ACC112 (cell line): Measurements from ENCODE around the gene YPEL5.

Experiments
- H2AFZ ChIP-seq: fragments of 200-600 bp; sonication (generic); one replicate; pipeline ENCODE4 v1.6.0; 2017; ENCODE audit warnings: antibody characterized with exemption, low read length; ENCODE audit not compliant: unreplicated experiment
- H3K27ac ChIP-seq: fragments of 200-600 bp; sonication (generic); 2 replicates; pipeline ENCODE4 v1.5.1; 2014; ENCODE audit warnings: low read depth, mild to moderate bottlenecking, antibody characterized with exemption, low read length, moderate library complexity
- H3K27me3 ChIP-seq: fragments of 200-600 bp; sonication (generic); 2 replicates; pipeline ENCODE4 v1.6.1; 2014; ENCODE audit warnings: mild to moderate bottlenecking, antibody characterized with exemption, low read length, moderate library complexity, mixed read lengths; ENCODE audit not compliant: insufficient read depth
- H3K36me3 ChIP-seq: fragments of 200-600 bp; sonication (generic); 2 replicates; pipeline ENCODE4 v1.6.1; 2016; ENCODE audit warnings: mild to moderate bottlenecking, antibody characterized with exemption, low read length, moderate library complexity, mixed read lengths; ENCODE audit not compliant: insufficient read depth
- H3K4me1 ChIP-seq: fragments of 200-600 bp; sonication (generic); one replicate; pipeline ENCODE4 v1.6.1; 2016; ENCODE audit warnings: low read length, mixed read lengths; ENCODE audit not compliant: insufficient read depth, unreplicated experiment, control insufficient read depth
- H3K4me3 ChIP-seq: fragments of 200-600 bp; sonication (generic); 2 replicates; pipeline ENCODE4 v1.5.1; 2014; ENCODE audit warnings: mild to moderate bottlenecking, low read depth, low read length
- H3K79me2 ChIP-seq: fragments of 200-600 bp; sonication (generic); one replicate; pipeline ENCODE4 v1.6.0; 2016; ENCODE audit warnings: low read length; ENCODE audit not compliant: control insufficient read depth, unreplicated experiment, insufficient read depth

The YPEL5 gene

DNA sequence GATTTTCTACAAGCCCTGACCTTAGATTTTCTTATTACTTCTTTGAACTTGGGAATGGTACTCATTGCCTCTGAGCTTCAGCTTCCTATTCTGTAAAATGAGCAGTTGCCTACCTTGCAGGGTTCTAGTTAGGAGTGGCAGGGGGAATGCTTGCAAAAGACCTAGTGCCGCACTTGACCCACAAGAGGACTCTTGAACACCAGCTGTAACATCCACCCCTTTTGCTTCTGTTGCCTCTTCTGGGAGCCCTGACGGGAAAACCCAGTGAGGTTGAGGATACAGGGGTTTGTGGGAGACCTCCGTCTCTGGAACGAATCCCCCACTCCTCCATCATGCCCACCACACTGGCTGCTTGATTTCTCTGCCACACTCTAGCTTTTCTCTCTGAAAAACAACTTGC, 57.5 kb downstream of the YPEL5 start:
- Histone ChIP-seq H3K4me3 (no peak overlapping the region), H3K27ac (no peak overlapping the region), H3K36me3 (no peaks in the 10 kb centered on the region), H3K27me3 (0 out of 2 replicates have a peak, but pooled peaks cover 4% of the 10 kb centered on the region), H3K79me2 (no peaks in the 10 kb centered on the region), H3K4me1 (peaks cover 5% of the 10 kb centered on the region), H2AFZ (no peak overlapping the region)

DNA sequence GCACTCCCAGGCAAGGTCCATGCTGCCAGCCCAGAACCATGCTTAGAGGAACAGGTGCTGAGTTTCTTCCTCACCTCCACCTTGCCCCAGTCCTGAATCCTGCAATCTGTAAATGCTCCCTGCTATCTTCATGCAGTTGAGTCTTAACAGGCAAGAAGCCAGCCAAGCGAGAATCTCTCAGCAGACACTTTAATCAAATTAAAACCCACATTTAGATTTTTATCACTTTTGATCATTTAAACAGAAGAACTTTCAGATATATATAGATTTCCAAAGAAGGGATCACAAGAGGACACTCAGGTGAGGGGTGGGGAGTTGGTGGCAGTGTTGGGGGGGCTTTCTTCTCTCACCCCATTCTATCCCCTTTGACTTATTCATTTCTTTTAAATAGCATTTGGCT, 58.6 kb downstream of the YPEL5 start:
- Histone ChIP-seq H3K79me2 (no peaks in the 10 kb centered on the region), H3K27ac (no peak overlapping the region), H3K27me3 (0 out of 2 replicates have a peak, but pooled peaks cover 4% of the 10 kb centered on the region), H2AFZ (no peak overlapping the region), H3K36me3 (no peaks in the 10 kb centered on the region), H3K4me3 (no peak overlapping the region), H3K4me1 (peaks cover 5% of the 10 kb centered on the region)

DNA sequence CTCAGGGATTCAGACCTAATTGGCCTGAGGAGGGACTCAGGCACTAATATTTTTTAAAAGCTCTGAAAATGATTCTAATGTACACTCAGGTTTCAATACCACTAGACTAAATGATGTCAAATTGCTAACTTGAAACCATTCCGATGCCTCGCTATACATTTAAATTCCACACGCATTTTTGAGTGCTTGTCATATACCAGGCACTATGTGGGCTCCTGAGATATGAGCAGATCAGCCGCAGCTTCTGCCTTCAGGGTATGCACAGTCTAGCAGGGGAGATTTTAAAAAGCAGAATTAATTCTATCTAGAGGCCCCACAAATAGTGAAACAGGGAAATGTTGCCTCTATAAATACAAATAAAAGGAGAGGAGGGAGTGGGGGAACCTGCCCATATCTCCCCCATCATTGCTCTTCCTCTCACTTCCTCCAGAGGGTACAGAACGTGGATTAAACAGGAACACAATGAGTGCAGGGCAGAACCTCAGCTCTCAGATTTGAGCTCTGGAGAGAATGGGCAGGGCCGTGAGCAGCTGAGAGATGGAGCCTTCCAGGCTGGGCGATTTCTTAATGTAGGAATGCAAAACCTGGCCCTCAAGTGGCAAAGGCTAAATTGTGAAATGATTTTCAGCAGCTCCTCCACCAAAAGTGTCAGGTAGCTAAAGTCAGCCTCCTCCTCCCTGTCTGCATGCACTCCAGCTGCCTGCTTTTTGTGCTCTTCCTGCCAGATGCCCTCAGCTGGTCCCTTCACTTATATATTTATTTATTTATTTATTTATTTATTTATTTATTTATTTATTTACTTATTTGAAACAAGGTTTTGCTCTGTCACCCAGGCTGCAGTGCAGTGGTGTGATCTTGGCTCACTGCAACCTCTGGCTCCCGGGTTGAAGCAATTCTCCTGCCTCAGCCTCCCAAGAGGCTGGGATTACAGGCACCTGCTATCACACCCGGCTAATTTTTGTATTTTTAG, 59.9 kb downstream of the YPEL5 start:
- peaks cover 3% of the 10 kb centered on the region for H3K4me1 ChIP-seq
- H2AFZ ChIP-seq = no peak overlapping the region

GRCh38 chr2:30208453-30208852, 61.6 kb downstream of the YPEL5 start:
- H3K36me3 ChIP-seq = no peaks in the 10 kb centered on the region
- no peak overlapping the region for H3K4me3 ChIP-seq
- no peaks in the 10 kb centered on the region for H3K4me1 ChIP-seq
- H3K27me3 ChIP-seq = 0 out of 2 replicates have a peak, but pooled peaks cover 4% of the 10 kb centered on the region
- H3K79me2 ChIP-seq = no peaks in the 10 kb centered on the region
- no peak overlapping the region for H2AFZ ChIP-seq
- no peak overlapping the region for H3K27ac ChIP-seq

More for the DNA sequence above, 59.9 kb downstream of the YPEL5 start:
- H3K36me3 ChIP-seq = no peaks in the 10 kb centered on the region
- H3K27me3 ChIP-seq = 0 out of 2 replicates have a peak, but pooled peaks cover 4% of the 10 kb centered on the region
- H3K79me2 ChIP-seq = no peaks in the 10 kb centered on the region
- no peak overlapping the region for H3K4me3 ChIP-seq
- no peak overlapping the region for H3K27ac ChIP-seq

DNA sequence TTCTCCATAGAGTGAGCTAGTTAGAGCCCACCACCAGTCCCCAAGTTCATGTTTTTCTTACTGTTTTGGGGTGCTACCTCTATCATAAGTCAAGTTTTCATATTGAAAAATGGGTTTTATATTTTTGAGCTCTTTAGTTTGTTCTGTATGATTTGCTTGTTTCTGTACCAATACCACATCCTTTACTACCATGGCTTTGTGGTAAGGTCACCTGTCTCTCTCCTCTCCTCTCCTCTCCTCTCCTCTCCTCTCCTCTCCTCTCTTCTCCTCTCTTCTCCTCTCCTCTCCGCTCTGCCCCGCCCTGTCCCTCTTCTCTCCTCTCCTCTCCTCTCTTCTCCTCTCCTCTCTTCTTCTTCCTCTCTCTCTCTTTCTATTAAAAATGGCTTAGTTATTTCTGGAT, 62.4 kb downstream of the YPEL5 start:
- no peak overlapping the region for H2AFZ ChIP-seq
- H3K4me1 ChIP-seq = no peaks in the 10 kb centered on the region
- H3K4me3 ChIP-seq = no peak overlapping the region
- no peaks in the 10 kb centered on the region for H3K79me2 ChIP-seq
- H3K36me3 ChIP-seq = no peaks in the 10 kb centered on the region
- H3K27me3 ChIP-seq = 0 out of 2 replicates have a peak, but pooled peaks cover 4% of the 10 kb centered on the region
- H3K27ac ChIP-seq = no peak overlapping the region
